ENCODE data around the gene AEBP2.

AEBP2 gene

DNA sequence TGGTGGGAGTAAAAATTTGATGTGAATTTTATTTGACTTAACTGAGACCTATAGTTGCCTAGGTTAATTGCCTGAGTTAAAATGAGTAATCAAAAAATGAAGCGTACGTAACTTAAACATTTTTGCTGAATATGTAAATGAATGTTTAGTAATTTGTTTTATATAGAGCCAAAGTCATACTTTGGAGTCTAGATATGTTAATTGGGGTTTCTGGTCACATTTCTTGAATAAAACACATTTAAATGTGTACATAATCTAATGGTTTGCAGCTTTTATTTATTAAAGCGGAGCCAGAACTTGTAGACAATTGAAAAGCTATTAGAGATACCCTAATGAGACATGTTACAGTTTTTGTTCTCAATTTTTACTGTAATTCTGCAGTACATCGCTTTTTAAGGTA lies 71.2 kb downstream of the AEBP2 start:
- H4K20me1 ChIP-seq (ENCODE audit: insufficient read depth): no peaks in the 10 kb centered on the region
- H3K4me3 ChIP-seq (IDR thresholded peaks at IDR 0.05; ENCODE audit: insufficient read depth, low read depth, low read length): no peak overlapping the region
- no peak overlapping the region for H2AFZ ChIP-seq (ENCODE audit: low read depth)
- H3K79me2 ChIP-seq (ENCODE audit: insufficient read depth, low read depth): peaks cover 21% of the 10 kb centered on the region
- H3K27me3 ChIP-seq (ENCODE audit: insufficient read depth, low read depth): no peaks in the 10 kb centered on the region
- H3K4me2 ChIP-seq: no peak overlapping the region
- no peak overlapping the region for H3K9ac ChIP-seq
- H3K27ac ChIP-seq: no peak overlapping the region
- H3K36me3 ChIP-seq (ENCODE audit: insufficient read depth): no peaks in the 10 kb centered on the region
- peaks cover 11% of the 10 kb centered on the region for H3K4me1 ChIP-seq (ENCODE audit: low read depth, poor library complexity, severe bottlenecking)
- TF ChIP-seq, protein P1, sequence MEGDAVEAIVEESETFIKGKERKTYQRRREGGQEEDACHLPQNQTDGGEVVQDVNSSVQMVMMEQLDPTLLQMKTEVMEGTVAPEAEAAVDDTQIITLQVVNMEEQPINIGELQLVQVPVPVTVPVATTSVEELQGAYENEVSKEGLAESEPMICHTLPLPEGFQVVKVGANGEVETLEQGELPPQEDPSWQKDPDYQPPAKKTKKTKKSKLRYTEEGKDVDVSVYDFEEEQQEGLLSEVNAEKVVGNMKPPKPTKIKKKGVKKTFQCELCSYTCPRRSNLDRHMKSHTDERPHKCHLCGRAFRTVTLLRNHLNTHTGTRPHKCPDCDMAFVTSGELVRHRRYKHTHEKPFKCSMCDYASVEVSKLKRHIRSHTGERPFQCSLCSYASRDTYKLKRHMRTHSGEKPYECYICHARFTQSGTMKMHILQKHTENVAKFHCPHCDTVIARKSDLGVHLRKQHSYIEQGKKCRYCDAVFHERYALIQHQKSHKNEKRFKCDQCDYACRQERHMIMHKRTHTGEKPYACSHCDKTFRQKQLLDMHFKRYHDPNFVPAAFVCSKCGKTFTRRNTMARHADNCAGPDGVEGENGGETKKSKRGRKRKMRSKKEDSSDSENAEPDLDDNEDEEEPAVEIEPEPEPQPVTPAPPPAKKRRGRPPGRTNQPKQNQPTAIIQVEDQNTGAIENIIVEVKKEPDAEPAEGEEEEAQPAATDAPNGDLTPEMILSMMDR (conservative IDR thresholded peaks at IDR 0.05; ENCODE audit: low read depth, low read length): no peak

GRCh38 chr12:19515179-19515578 lies 75.9 kb downstream of the AEBP2 start:
- Histone ChIP-seq H3K27ac (no peak overlapping the region), H3K4me1 (ENCODE audit: low read depth, poor library complexity, severe bottlenecking) (no peaks in the 10 kb centered on the region), H4K20me1 (ENCODE audit: insufficient read depth) (no peaks in the 10 kb centered on the region), H3K4me3 (IDR thresholded peaks at IDR 0.05; ENCODE audit: insufficient read depth, low read depth, low read length) (no peak overlapping the region), H2AFZ (ENCODE audit: low read depth) (no peak overlapping the region), H3K36me3 (ENCODE audit: insufficient read depth) (no peaks in the 10 kb centered on the region), H3K4me2 (no peak overlapping the region), H3K27me3 (ENCODE audit: insufficient read depth, low read depth) (no peaks in the 10 kb centered on the region), H3K9ac (no peak overlapping the region), H3K79me2 (ENCODE audit: insufficient read depth, low read depth) (peaks cover 2% of the 10 kb centered on the region)
- TF ChIP-seq, protein P1 (conservative IDR thresholded peaks at IDR 0.05; ENCODE audit: low read depth, low read length): no peak

DNA sequence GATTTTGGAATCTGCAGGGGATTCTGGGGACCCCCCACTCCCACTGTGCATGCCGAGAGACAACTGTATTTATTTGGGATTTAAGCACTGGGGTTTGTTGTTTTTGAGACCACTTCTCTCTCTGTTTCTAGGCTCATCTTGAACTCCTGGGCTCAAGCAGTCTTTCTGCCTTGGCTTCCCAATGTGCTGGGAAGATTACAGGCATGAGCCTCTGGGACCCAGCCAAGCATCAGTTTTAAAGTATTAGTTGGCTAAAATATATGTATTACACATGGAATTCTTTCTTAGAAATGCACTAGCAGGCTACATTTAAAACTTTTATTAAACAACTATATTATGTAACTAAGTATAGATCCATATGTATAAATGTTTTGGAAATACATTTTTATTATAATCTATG lies 78.3 kb downstream of the AEBP2 start:
- Histone ChIP-seq H4K20me1 (ENCODE audit: insufficient read depth) (no peaks in the 10 kb centered on the region), H3K9ac (no peak overlapping the region), H3K4me1 (ENCODE audit: low read depth, poor library complexity, severe bottlenecking) (no peaks in the 10 kb centered on the region), H3K27ac (no peak overlapping the region), H3K27me3 (ENCODE audit: insufficient read depth, low read depth) (no peaks in the 10 kb centered on the region), H2AFZ (ENCODE audit: low read depth) (no peak overlapping the region), H3K36me3 (ENCODE audit: insufficient read depth) (no peaks in the 10 kb centered on the region), H3K79me2 (ENCODE audit: insufficient read depth, low read depth) (no peaks in the 10 kb centered on the region), H3K4me3 (IDR thresholded peaks at IDR 0.05; ENCODE audit: insufficient read depth, low read depth, low read length) (no peak overlapping the region), H3K4me2 (no peak overlapping the region)
- TF ChIP-seq, protein P1 (conservative IDR thresholded peaks at IDR 0.05; ENCODE audit: low read depth, low read length): no peak

DNA sequence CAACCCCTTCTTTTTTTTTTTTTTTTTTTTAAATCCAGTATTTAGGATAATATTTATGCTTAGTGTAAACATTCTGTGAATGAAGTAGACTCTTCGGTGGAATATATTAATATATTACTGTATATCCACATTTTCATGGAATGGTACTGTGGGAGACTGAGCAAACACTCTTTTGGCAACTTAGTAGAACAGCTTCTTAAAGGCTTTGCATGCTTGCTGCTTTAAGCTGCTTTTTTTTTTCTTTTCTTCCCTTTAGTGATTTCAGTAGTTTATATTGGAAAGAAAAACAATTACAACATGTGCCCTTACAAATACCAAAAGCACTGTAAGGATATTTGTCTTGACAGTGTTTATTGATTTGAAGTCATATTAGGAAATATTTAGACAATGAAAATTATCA lies 78.9 kb downstream of the AEBP2 start:
- H2AFZ ChIP-seq (ENCODE audit: low read depth): no peak overlapping the region
- TF ChIP-seq, protein P1 (conservative IDR thresholded peaks at IDR 0.05; ENCODE audit: low read depth, low read length): no peak
- no peaks in the 10 kb centered on the region for H3K36me3 ChIP-seq (ENCODE audit: insufficient read depth)
- no peaks in the 10 kb centered on the region for H3K27me3 ChIP-seq (ENCODE audit: insufficient read depth, low read depth)
- H3K4me2 ChIP-seq: no peak overlapping the region
- no peak overlapping the region for H3K4me3 ChIP-seq (IDR thresholded peaks at IDR 0.05; ENCODE audit: insufficient read depth, low read depth, low read length)
- no peak overlapping the region for H3K27ac ChIP-seq
- H4K20me1 ChIP-seq (ENCODE audit: insufficient read depth): no peaks in the 10 kb centered on the region
- H3K9ac ChIP-seq: no peak overlapping the region
- H3K4me1 ChIP-seq (ENCODE audit: low read depth, poor library complexity, severe bottlenecking): no peaks in the 10 kb centered on the region
- no peaks in the 10 kb centered on the region for H3K79me2 ChIP-seq (ENCODE audit: insufficient read depth, low read depth)
